OCI-M2 (cell line): ENCODE measurements around the gene FRY.
"Not testable (repeated sequence)": the region's sequence is repeated elsewhere in the genome, so short reads cannot be mapped to it uniquely, and the experiment has no call there.

Experiments used
- DNase-seq: peaks from one replicate; lab custom pipeline; 2025; ENCODE audit not compliant: unreplicated experiment; lab: John Stamatoyannopoulos, UW

Gene FRY

DNA sequence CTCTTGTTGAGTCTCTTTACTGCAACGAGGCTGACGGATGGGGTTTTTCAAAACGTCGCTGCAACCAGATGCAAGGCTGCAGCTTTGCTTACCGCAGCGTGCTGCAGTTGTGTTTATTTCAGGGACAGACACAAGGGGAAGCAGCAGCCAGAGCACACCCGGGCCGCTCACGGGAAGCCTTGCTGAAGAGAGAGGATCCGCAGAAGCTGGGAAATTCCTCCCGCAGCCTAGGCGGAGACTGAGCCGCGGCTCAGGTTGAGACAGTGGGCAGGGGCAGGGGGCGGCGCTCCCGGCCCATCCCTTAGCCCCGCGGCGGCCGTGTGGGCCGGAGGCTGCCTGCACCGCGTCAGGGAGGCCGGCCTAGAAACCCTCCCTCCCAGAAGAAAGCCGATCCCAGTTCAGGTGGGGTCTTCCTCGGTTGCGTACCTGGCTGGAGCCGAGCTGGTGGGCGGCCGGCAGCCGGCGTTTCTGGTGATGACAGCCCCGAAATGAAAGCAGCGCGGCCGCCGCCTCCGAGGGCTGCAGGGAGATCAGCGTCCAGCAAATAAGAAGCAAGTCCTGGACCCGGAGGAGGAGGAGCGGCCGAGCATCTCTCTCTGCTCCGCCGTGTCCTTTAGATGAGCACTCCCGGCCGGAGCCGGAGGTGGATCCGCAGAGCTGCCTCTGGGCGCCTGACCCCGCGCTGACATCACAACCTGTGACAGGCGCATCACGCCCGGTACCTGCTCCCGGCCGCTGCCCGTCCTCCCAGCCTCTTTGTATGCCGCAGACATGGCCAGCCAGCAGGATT is at the start of gene FRY:
Gene FRY (plus strand): TSS at position 750 of the 790 bp plus-strand sequence. CDS start 22 bp downstream, at position 772.
- no peak for DNase-seq

DNA sequence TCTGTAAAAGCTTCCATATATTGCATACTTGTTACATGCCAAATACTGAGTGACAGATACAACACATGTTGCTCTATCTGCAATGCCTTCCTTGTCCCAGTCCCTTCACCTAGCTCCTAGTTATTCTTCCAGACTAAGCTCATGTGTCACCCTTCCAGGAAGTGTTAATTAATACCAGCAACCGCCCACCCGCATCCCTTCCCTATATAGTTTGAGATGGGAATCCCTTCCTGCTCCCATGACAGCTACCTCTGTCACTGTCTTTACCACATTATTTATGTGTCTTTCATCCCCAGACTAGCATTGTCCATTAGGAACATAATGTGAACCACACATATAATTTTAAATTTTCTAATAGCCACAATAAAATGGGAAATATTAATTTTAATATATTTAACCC is 49.5 kb upstream of the FRY start:
- DNase-seq, result no peak

DNA sequence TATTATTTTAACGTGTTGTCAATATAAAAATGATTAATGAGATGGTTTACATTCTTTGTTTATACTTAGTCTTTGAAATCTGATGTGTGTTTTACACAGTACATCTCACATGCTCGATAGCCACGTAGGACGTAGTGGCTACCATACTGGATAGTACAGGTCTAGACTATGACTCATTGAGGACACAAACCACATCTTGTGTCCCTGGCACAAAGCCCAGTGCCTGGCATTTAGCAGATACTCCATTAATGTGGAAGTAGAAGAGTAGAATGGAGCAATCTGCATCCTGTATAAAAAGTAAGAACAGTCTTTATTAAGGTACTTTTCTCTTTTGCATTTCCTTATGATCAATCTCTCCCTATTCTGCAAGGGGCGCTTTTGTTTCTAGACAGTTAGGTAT is 49.0 kb upstream of the FRY start:
- DNase-seq, result no peak

DNA sequence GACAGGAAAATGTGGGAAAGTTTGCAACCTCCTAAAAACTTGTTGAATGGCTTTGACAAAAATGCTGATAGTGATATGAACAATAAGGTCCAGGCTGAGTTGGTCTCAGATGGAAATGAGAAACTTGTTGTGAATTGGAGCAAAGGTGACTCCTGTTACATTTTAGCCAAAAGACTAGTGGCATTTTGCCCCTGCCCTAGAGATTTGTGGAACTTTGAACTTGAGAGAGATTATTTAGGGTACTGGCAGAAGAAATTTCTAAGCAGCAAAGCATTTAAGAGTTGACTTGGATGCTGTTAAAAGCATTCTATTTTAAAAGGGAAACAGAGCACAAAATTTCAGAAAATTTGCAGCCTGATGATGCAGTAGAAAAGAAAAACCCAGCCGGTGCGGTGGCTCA is 47.9 kb upstream of the FRY start:
- DNase-seq, result not testable (repeated sequence)

DNA sequence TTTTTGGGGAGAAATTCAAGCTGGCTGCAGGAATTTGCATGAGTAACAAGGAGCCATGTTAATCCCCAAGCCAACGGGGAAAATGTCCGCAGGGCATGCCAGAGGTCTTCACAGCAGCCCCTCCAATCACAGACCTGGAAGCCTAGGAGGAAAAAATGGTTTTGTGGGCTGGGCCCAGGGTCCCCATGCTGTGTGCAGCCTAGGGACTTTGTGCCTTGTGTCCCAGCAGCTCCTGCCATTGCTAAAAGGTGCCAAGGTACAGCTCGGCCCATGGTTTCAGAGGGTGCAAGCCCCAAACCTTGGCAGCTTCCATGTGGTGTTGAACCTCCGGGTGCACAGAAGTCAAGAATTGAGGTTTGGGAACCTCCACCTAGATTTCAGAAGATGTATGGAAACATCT is 47.2 kb upstream of the FRY start:
- not testable (repeated sequence) for DNase-seq

DNA sequence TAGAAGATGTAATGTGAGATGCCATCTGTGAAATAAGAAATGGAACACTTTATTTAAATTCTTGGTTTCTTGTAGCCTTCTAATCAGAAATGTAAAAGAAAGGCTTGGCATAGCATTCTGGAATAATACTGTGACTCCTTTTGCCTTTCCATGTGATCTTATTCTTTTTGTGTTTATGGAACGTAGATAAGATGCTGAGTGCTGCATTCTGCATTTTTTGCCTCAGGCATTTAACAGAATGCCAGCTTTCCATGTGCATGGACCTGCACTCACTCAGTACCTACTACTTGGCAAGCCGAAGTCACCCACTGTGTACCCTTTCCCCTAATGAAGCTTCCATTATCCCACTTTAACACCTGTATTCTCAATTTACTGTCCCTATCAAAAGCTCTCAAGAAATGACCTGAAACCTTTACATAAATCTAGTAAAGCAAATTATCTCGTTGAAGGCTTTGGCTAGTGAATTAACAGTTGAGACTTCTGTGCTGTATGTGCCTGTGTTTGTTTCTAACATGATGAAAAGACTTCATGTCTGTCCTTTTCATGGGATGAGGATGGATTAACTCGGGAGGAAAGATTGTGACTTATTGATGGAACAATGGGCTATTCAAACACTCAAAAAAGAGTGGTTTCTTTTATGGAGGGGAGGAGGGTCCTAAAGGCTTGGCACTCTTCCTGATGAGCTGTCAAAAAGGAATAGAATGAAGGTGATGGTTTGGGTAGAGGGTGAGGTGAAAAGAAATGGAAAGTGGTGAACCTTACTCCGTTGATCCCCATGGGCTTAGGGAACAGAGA is 44.7 kb upstream of the FRY start:
- no peak for DNase-seq

DNA sequence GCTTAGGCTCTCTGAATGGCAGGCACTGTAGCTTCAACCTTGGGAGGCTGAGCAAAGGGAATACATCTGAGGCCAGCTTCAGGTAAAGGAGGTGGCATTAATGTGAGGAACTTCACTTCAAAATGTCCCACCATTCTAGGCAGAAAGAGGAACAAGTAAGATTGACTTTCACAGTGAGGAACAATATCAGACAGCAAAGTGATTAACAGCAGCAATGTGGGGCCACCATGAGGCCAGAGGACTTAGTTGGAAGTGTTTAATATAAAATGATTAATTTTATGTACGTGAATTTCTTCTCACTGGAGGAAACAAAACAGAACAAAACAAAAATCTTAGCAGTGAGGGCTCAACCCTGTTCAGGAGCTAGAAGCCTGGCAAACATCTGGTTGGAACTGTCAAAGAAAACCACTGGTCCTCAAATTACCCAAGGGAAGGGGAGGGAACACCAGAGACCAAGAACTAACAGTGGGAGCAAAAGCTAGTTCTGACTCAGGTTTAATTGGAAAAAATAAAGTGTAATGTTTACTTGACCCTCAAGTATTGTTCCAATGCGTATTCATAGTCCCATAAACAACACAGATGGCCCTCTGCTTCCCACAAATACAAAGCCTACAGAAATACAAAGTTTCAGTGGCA is 43.9 kb upstream of the FRY start:
- DNase-seq, result no peak

DNA sequence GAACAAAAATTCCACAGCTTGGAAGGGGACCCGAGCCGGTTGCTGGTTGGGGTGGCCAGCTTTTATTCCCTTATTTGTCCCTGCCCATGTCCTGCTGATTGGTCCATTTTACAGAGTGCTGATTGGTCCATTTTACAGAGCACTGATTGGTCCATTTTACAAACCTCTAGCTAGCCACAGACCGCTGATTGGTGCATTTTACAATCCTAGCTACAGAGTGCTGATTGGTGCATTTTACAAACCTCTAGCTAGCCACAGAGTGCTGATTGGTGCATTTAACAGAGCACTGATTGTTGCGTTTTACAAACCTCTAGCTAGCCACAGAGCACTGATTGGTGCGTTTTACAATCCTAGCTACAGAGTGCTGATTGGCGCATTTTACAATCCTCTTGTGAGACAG is 37.2 kb upstream of the FRY start:
- DNase-seq, result not testable (repeated sequence)

DNA sequence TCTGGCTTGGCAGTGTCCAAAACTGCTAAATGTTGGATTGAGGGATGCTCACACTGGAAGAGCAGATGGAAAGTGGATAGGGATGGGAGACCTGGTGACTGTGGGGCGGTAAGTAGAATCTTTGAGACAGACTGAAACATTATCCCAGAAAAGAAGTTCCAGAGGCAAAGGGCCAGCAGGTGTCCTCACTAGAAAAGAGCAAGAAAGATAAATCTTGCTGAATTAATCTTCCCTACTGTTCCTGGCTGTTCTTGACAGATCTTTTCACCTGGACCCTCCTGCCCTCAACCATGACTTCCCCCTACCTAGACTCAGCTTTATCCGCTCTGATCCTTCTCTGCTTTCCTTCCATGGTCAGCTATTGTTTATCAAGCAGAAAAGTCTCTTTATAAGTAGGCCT is 35.0 kb upstream of the FRY start:
- no peak for DNase-seq

DNA sequence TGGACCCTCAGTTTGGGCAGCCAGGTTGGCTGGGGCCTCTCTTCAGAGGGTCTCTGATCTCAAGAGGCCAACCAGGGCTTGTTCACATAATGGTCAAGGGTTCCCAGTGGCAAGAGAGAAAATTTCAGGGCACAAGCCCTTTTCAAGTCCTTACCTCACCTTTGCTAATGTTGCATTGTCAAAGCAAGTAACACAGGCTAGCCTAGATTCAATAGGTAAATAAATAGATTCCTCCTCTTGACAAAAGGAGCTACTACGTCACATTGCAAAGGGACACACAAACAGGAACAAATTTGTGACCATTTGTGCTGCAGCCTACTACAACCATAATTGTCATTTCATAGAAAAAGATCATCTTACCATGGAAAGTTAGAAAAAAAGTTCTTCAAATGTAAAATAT is 33.9 kb upstream of the FRY start:
- no peak for DNase-seq

DNA sequence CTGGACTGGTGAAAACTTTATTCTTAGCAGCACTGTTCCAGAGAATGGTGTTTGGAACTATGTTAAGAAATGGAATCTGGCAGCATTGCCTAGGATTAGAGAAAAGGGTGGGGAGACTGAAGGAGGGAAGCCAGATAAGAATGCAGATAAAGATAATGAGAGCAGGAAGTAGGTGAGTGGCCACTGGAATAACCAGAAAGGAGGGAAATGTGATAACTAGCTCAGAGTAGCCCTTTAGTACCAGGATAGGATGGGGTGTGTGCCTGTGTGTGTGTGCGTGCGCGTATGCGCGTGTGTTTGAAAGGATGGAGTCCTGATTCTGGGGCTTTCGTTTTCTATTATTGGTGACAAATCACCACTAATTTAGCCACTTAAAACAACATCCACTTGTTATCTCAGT is 33.4 kb upstream of the FRY start:
- DNase-seq, result no peak

DNA sequence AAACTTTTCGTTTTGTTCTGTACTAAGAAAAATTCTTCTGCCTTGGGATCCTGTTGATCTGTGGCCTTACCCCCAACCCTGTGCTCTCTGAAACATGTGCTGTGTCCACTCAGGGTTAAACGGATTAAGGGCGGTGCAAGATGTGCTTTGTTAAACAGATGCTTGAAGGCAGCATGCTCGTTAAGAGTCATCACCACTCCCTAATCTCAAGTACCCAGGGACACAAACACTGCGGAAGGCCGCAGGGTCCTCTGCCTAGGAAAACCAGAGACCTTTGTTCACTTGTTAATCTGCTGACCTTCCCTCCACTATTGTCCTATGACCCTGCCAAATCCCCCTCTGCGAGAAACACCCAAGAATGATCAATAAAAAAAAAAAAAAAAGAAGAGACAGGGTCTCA is 30.8 kb upstream of the FRY start:
- DNase-seq, result not testable (repeated sequence)

DNA sequence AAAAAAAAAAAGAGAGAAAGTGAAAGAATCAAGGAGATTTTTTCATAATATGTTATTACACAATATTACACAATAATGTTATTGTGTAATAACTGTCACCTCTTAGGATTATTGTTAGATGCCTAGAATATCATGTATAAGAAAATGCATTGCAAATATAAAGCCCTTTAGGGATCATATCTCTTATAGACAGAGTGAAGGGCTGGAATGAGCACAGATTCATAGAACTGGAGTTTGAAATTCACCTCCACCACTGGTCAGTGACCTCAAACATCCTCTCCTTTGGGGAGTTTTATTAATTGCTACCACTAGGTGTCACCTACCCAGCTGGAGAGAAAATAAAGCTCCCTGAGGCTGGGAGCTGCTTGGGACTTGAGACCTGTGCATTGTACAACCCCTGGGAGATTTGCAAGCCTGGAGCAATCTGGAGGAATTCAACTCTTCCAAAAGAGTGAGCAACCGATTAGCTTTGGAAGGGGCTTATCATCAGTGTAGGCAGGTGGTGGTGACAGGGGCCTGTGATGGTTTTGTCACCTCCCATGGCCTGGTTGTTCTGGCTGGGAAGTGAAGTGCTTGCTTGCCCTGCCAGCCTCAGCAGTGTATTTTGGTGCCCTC is 30.3 kb upstream of the FRY start:
- DNase-seq, result no peak

DNA sequence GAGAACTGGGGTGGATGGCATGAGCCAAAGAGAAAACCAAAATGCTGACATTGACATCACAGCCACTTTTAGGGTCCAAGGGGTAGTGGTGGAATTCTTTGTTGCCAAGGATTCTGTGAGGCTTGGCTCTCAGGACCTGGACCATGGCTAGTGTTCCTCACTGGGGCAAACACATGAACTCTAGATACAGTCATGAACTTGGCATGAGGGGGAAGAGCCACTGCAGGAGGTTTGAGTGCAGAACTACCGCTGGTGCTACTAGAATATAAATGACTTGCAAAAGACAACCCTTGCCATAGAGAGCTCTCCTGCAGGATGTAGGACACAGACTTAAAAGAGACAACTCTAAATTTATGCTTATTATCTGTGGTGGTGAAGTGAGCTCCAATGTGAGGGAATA is 29.8 kb upstream of the FRY start:
- no peak for DNase-seq

DNA sequence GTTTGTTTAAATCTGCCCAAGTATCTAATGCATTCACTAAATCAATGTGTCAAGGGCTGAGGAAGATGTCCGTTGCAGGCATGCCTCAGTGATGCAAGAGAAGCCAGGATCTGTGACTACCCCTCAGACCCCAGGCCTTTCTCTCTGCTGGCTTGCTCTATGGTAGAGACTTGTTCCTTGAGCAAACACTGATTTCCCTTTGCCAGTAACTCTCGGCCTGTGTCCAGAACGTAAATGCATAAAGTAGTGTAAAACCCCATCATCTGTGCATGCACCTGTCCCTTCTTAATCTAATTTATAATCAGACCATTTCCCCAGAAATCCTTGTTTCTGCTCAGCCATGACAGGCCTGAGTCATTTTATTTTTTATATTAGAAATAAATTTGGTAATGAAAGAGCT is 28.7 kb upstream of the FRY start:
- DNase-seq, result no peak

DNA sequence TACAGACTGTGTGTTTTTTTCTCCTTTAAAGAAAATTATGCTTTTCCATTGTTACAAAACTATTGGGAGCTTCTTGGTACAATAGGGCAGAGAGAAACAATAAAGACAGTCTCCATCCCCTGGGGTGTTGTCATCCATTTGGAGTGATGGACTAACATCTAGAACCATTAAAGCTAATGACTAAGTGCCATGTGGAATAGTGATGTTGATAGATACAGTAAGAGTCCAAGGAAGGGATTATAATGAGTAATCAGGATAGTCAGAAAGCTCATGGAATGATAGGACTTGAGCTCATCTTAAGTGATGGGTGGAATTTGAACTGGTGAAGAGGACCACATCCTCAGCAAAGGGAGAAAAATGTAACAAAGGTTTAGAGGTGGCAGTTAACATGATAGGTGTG is 24.1 kb upstream of the FRY start:
- no peak for DNase-seq

DNA sequence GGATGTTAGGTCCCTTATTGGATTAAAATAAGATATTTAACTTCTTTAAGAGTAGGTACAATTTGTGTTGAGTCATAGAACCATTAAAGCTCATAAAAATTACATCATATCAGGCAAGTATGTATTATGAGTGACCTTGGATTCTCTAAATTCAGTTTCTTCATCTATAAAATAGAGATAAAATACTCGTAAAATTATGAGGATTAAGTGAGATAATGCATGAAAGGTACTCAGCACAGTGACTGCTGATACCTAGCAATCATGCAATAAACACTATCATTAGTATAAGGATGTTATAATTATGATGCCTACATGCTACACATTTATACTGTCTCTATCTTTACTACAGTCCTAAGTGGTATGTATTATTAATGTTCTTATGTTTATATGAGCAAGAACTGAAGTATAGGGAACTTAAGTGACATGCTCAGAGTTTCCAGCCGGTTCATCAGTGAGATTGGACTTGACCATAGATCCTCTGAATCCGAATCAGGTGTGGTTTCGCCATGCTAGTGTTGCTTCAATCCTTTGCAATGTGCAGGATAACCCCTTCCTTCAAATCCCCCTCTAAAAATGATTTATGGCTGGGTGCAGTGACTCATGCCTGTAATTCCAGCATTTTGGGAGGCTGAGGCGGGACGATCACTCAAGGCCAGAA is 22.9 kb upstream of the FRY start:
- no peak for DNase-seq

DNA sequence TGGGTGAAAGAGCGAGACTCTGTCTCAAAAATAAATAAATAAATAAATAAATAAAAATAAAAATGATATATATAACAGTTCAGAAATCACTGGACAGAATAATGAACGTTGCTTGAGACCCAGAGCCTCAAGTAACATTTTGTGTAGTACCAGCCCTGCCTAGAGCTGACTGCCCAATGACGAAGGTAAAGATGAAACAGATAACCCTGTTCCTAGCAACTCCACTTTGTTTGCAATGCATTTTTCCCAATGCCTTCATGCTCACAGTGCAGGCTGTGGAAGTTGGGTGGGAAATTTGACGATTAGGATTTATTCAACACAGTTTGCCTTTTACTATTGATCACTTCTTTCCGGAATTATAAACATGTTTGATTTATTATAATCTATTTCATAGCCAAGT is 22.2 kb upstream of the FRY start:
- no peak for DNase-seq

DNA sequence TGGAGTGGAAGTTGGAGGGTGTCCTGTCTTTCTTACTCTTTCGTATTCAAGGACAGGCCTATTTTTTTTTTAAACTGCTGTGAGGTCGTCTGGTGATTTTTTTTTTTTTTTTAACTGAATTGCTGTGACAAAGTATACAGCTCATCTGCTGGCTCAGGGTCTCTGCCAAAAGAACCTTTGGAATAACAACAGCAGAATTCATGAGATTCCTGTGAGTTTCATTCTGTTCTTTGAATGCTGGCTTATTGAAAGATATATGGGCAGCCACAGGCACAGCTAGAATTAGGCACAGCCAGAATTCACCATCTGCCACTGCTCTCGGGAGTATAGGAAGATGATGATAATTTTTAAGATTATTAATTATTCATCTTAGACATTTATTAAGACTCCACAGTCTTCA is 21.4 kb upstream of the FRY start:
- no peak for DNase-seq

DNA sequence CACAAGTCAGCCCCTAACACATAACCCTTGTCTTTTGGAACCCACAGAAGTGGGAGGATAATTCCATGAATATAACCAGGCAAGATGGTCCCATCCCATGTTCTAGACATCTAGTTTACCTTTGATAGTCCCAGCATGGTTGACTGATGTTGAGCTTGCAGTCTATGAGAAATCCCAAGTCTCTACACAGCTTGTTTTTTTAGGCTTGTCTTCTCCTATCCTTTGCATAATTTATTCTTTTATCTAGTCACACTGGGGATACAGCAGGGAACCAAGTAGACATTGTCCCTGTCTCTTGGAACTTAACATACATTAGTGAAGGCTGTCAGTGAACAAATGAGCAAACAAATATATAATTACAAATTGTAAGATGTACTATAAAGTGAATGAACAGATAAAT is 19.6 kb upstream of the FRY start:
- DNase-seq, result no peak

DNA sequence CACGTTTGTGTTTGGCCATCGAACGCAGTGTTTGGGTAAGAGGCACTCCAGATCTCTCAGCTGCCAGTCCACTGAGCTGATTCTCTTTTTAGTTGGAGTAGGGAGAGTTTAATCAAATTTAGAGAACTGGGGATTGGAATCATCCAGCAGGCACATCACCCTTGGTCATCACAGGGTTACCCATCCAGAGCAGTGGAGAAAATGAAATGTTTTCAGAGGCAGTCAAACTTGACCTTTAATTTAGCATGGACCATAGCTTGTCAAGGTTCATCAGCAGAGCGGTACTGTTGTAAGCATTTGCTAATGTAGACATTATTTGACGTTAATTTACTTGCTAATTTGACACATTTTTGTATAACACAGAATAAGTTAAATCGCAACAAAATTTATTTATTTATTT is 18.4 kb upstream of the FRY start:
- DNase-seq, result no peak
